Measurements from ENCODE around the gene LMNA.
"Not testable (repeated sequence)": the region's sequence is repeated elsewhere in the genome, so short reads cannot be mapped to it uniquely, and the experiment has no call there.

Gene LMNA

DNA sequence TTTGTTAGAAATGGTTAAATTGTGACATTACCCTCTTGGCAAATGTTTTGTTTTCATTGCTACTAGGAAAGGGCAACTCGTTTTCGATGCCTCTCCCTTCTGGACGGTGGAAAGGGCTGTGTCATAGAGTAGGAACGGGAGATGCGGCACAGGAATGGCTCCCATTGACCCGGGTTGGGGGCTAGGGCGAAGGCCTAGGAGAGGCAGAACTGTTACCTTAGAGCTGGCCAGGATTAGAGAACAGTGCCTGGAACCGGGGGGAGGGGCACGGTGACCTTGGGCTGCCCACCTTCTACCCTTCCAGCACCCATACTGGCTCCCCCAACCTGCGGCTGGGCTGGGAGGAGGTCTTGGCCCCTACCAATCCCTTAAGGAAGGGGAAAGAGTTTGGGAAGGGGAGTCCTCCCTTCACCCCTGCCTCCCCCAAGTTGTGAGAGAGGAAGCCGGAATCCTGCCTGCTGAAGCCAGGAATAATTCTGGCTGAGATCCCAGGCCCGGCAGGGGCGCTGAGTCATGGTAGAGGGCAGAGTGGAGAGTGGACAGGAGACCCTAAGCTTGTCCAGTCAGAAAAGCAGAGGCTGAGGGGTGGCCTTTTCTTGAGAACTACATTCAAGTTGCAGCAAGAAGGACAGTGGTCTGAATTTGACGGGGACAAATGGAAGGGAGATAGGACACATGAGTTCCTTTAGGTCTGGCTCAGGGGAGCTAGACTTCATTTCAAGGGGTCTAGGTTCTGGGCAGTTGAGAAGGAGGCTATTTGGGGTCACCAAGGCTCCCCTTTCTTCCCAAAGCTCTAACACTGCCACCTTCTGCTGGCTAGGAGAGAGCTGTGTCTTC, 8.2 kb downstream of the LMNA start:
- DNase-seq: peak; percentile 33

- peak; percentile 89 for DNase-seq
These were observed 9.1 kb downstream of the LMNA start for GRCh38 chr1:156123356-156124196.

DNA sequence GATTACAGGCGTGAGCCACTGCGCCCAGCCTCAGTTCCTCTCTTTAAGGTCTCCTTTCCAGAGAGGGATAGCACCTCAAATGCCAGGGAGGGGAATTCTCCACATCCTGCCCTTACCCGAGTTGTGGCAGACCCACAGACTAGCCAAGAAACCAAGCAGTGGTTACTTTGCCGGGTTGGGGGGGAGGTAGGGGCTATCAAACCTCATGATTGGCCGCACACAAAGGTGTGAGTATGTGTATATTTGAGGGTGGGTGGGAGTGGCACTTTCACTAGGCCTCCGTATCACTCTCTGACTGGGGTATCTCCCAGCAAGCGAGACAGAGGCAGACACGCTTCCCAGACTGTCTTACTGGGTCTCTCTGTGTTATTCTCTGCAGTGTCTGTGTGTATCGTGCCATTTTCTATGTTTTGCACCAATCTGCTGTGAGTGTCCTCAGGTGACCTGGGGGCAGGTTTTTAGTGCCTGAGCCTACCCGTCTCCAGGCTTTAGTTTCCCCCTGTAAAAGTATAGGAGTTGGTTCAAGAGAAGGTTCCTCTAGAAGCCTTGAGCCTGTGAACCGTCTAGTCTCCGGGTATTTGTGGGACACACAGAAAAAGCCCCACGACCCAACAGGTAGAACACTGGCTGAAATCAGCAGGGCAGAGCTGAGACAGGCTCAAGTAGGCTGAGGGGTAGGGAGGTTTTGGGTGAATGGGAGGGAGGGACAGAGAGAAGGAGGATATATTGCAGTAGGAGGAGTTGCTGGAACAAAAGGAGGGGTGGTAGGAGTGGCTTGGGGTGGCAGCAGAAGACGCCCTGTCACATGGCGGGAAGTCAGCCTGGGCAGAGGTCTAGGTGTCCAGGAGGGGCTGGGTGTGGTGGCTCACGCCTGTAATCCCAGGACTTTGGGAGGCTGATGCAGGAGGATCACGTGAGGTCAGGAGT, 10.3 kb downstream of the LMNA start:
- no peak for DNase-seq

DNA sequence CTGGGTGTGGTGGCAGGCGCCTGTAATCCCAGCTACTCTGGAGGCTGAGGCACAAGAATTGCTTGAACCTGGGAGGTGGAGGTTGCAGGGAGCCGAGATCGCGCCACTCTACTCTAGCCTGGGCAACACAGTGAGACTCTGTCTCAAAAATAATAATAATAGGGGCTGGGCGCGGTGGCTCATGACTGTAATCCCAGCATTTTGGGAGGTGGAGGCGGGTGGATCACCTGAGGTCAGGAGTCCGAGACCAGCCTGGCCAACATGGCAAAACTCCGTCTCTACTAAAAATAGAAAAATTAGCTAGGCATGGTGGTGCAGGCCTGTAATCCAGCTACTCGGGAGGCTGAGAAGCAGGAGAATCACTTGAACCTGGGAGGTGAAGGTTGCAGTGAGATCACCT, 11.0 kb downstream of the LMNA start:
- not testable (repeated sequence) for DNase-seq

- peak; percentile 86 for DNase-seq
These were observed 11.6 kb downstream of the LMNA start for GRCh38 chr1:156126043-156126629.

GRCh38 chr1:156126630-156127534, 12.4 kb downstream of the LMNA start:
- DNase-seq: peak; percentile 90

DNA sequence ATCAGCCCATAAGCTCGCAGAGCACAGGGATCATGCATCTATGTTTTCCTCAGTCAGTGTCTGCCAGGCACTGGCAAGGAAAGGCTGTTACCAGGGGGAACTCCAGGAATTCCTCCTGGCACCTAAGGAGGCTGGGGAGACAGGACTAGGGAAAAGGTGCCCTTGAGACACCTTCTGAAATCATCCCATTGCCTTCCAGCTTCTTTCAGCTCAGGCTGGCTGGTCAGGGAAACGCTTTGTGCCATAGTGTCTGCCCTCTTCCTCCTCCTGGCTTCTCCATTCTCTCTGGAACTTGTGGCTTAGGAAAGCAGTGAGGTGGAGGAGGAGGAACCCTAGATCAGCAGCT, 13.8 kb downstream of the LMNA start:
- DNase-seq: no peak

- DNase-seq: no peak
These were observed 14.4 kb downstream of the LMNA start for GRCh38 chr1:156128654-156129597.

GRCh38 chr1:156129687-156130577, 15.4 kb downstream of the LMNA start:
- peak; percentile 57 for DNase-seq

DNA sequence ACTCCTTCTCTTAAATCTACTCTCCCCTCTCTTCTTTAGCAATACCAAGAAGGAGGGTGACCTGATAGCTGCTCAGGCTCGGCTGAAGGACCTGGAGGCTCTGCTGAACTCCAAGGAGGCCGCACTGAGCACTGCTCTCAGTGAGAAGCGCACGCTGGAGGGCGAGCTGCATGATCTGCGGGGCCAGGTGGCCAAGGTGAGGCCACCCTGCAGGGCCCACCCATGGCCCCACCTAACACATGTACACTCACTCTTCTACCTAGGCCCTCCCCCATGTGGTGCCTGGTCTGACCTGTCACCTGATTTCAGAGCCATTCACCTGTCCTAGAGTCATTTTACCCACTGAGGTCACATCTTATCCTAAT, 16.0 kb downstream of the LMNA start:
- DNase-seq: no peak

GRCh38 chr1:156134716-156135435, 20.4 kb downstream of the LMNA start:
- no peak for DNase-seq

DNA sequence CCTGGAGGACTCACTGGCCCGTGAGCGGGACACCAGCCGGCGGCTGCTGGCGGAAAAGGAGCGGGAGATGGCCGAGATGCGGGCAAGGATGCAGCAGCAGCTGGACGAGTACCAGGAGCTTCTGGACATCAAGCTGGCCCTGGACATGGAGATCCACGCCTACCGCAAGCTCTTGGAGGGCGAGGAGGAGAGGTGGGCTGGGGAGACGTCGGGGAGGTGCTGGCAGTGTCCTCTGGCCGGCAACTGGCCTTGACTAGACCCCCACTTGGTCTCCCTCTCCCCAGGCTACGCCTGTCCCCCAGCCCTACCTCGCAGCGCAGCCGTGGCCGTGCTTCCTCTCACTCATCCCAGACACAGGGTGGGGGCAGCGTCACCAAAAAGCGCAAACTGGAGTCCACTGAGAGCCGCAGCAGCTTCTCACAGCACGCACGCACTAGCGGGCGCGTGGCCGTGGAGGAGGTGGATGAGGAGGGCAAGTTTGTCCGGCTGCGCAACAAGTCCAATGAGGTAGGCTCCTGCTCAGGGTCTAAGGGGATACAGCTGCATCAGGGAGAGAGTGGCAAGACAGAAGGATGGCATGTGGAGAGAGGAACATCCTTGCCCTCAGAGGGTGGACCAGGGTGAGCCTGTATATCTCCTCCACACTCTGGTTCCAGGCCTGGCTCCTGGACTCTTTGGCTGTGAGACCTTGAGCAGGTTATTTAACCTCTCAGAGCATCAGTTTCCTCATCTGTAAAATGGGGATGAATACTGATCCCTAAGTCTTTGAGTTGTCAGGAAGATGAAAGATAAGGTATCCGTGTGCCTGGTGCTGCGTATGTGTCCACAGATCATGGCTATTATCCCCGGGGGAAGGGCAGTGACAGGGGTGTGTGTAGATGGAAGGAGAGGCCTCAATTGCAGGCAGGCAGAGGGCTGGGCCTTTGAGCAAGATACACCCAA, 21.7 kb downstream of the LMNA start:
- no peak for DNase-seq

- DNase-seq: no peak
These were observed 22.5 kb downstream of the LMNA start for GRCh38 chr1:156136970-156137483.

- DNase-seq: no peak
These were observed 24.0 kb downstream of the LMNA start for GRCh38 chr1:156138458-156138867.

DNA sequence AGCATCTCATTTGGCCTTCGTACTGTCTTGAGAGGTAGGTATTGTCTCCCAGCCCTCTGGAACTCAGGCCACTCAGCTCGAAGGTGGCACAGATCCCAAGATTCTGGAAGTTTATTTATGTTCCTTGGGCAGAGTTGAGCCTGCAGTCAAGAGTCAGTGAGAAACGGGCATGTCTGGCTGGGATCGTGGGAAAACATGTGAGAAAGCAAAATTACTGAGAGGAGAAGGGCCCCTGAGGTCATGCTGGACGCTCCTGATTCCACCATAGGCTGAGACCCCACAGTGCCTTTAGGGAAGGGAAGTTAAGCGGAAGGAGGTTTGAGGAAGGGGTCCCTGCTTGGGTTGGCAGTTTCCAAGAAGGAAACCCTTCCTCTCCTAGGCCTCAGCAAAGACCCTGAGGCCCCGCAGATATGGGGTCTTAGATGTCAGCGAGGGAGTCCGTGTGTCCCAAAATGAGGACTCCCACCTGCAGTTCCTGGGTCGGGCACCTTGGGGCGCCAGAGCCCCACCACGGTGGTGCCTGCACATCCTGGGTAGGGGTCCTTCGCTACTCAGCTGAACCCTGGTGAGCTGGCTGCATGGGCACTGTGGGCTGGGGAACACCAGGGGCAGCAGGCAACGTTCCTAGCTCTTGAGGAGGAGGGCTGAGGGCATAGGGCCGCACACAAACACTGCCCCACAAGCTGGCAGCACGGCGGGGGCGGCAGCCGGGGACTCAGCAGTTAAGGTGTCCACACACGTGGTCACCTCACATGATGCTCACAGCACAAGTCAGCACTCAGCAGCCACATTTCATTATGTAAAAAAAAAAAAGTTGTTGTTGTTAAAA, 26.6 kb downstream of the LMNA start:
- DNase-seq: no peak
